Mucosa of stomach (tissue), 1 donor: ENCODE measurements around the gene MYH14.
"Not testable (repeated sequence)": the region's sequence is repeated elsewhere in the genome, so short reads cannot be mapped to it uniquely, and the experiment has no call there.

Source experiments
- H3K27me3 ChIP-seq: one replicate; pipeline ENCODE4 v1.7.0; 2013; ENCODE audit warnings: mild to moderate bottlenecking, low read length; ENCODE audit not compliant: control insufficient read depth, insufficient read depth
- H3K36me3 ChIP-seq: one replicate; pipeline ENCODE4 v1.7.0; 2013; ENCODE audit warnings: low read length; ENCODE audit not compliant: control insufficient read depth, insufficient read depth
- H3K4me1 ChIP-seq: one replicate; pipeline ENCODE4 v1.7.0; 2013; ENCODE audit warnings: mild to moderate bottlenecking, low read length; ENCODE audit not compliant: control insufficient read depth, insufficient read depth
- H3K4me3 ChIP-seq: one replicate; pipeline ENCODE4 v1.7.0; 2013; ENCODE audit warnings: low read length
- H3K9ac ChIP-seq: one replicate; pipeline ENCODE4 v1.7.0; 2013; ENCODE audit warnings: mild to moderate bottlenecking, low read length, moderate library complexity
- H3K9me3 ChIP-seq: one replicate; pipeline ENCODE4 v1.7.0; 2013; ENCODE audit warnings: mild to moderate bottlenecking, low read length, moderate library complexity; ENCODE audit not compliant: control insufficient read depth
- donor health status: Pancreatic carcinoma.

Gene MYH14

GRCh38 chr19:50213925-50214324, 10.5 kb downstream of the MYH14 start:
- Histone ChIP-seq H3K9ac (no peak overlapping the region), H3K9me3 (no peaks in the 10 kb centered on the region), H3K4me3 (no peak overlapping the region), H3K36me3 (no peaks in the 10 kb centered on the region), H3K4me1 (peaks cover 35% of the 10 kb centered on the region), H3K27me3 (no peaks in the 10 kb centered on the region)

- Histone ChIP-seq H3K36me3 (no peaks in the 10 kb centered on the region), H3K4me3 (no peak overlapping the region), H3K4me1 (peaks cover 35% of the 10 kb centered on the region), H3K27me3 (no peaks in the 10 kb centered on the region), H3K9ac (peak overlapping the region; percentile 56), H3K9me3 (no peaks in the 10 kb centered on the region)
These were observed 11.5 kb downstream of the MYH14 start for GRCh38 chr19:50214699-50215543.

- Histone ChIP-seq H3K9me3 (no peaks in the 10 kb centered on the region), H3K36me3 (no peaks in the 10 kb centered on the region), H3K4me1 (peaks cover 35% of the 10 kb centered on the region), H3K27me3 (no peaks in the 10 kb centered on the region), H3K4me3 (no peak overlapping the region), H3K9ac (peak overlapping the region; percentile 56)
These were observed 12.4 kb downstream of the MYH14 start for GRCh38 chr19:50215820-50216219.

GRCh38 chr19:50221087-50221486, 17.7 kb downstream of the MYH14 start:
- H3K27me3 ChIP-seq, result no peaks in the 10 kb centered on the region
- H3K9ac ChIP-seq, result no peak overlapping the region
- H3K36me3 ChIP-seq, result no peaks in the 10 kb centered on the region

GRCh38 chr19:50222691-50223438, 19.4 kb downstream of the MYH14 start:
- Histone ChIP-seq H3K9ac (no peak overlapping the region), H3K4me1 (peaks cover 7% of the 10 kb centered on the region), H3K9me3 (no peaks in the 10 kb centered on the region), H3K27me3 (no peaks in the 10 kb centered on the region), H3K36me3 (no peaks in the 10 kb centered on the region), H3K4me3 (no peak overlapping the region)

More at GRCh38 chr19:50221087-50221486, 17.7 kb downstream of the MYH14 start:
- no peak overlapping the region for H3K4me3 ChIP-seq
- no peaks in the 10 kb centered on the region for H3K9me3 ChIP-seq
- peaks cover 11% of the 10 kb centered on the region for H3K4me1 ChIP-seq

- Histone ChIP-seq H3K4me1 (peaks cover 7% of the 10 kb centered on the region), H3K4me3 (no peak overlapping the region), H3K27me3 (no peaks in the 10 kb centered on the region), H3K9ac (no peak overlapping the region), H3K36me3 (no peaks in the 10 kb centered on the region), H3K9me3 (no peaks in the 10 kb centered on the region)
These were observed 20.0 kb downstream of the MYH14 start for GRCh38 chr19:50223439-50223716.

GRCh38 chr19:50224986-50225747, 21.7 kb downstream of the MYH14 start:
- Histone ChIP-seq H3K27me3 (no peaks in the 10 kb centered on the region), H3K36me3 (no peaks in the 10 kb centered on the region)

GRCh38 chr19:50226536-50226935, 23.1 kb downstream of the MYH14 start:
- Histone ChIP-seq H3K9ac (no peak overlapping the region), H3K9me3 (no peaks in the 10 kb centered on the region), H3K4me3 (no peak overlapping the region), H3K27me3 (no peaks in the 10 kb centered on the region), H3K4me1 (peaks cover 7% of the 10 kb centered on the region), H3K36me3 (no peaks in the 10 kb centered on the region)

More at GRCh38 chr19:50224986-50225747, 21.7 kb downstream of the MYH14 start:
- Histone ChIP-seq H3K4me3 (no peak overlapping the region), H3K4me1 (peaks cover 7% of the 10 kb centered on the region), H3K9ac (no peak overlapping the region), H3K9me3 (no peaks in the 10 kb centered on the region)

GRCh38 chr19:50228153-50228552, 24.7 kb downstream of the MYH14 start:
- not testable (repeated sequence) for H3K4me3 ChIP-seq, H3K9me3 ChIP-seq, H3K9ac ChIP-seq, H3K4me1 ChIP-seq, H3K27me3 ChIP-seq, H3K36me3 ChIP-seq

GRCh38 chr19:50230379-50231351, 27.2 kb downstream of the MYH14 start:
- H3K9ac ChIP-seq, result no peak overlapping the region
- H3K9me3 ChIP-seq, result no peaks in the 10 kb centered on the region
- H3K27me3 ChIP-seq, result no peaks in the 10 kb centered on the region
- H3K4me1 ChIP-seq, result no peaks in the 10 kb centered on the region
- no peaks in the 10 kb centered on the region for H3K36me3 ChIP-seq
- H3K4me3 ChIP-seq, result no peak overlapping the region

- not testable (repeated sequence) for H3K27me3 ChIP-seq, H3K36me3 ChIP-seq
These were observed 28.0 kb downstream of the MYH14 start for GRCh38 chr19:50231417-50231816.

More at GRCh38 chr19:50231417-50231816, 28.0 kb downstream of the MYH14 start:
- not testable (repeated sequence) for H3K4me1 ChIP-seq, H3K4me3 ChIP-seq, H3K9me3 ChIP-seq, H3K9ac ChIP-seq
